ENCODE data around the gene UBE2S. TPM values are rescaled to one million over a fixed set of nuclear protein-coding genes. Genes with fewer than 3 reads are reported as not detected.
"Not testable (repeated sequence)": the region's sequence is repeated elsewhere in the genome, so short reads cannot be mapped to it uniquely, and the experiment has no call there.

Gene UBE2S
- total RNA-seq, 4 donors from 2014 or later = 6.2 to 14.6 (median 9.2) TPM

DNA sequence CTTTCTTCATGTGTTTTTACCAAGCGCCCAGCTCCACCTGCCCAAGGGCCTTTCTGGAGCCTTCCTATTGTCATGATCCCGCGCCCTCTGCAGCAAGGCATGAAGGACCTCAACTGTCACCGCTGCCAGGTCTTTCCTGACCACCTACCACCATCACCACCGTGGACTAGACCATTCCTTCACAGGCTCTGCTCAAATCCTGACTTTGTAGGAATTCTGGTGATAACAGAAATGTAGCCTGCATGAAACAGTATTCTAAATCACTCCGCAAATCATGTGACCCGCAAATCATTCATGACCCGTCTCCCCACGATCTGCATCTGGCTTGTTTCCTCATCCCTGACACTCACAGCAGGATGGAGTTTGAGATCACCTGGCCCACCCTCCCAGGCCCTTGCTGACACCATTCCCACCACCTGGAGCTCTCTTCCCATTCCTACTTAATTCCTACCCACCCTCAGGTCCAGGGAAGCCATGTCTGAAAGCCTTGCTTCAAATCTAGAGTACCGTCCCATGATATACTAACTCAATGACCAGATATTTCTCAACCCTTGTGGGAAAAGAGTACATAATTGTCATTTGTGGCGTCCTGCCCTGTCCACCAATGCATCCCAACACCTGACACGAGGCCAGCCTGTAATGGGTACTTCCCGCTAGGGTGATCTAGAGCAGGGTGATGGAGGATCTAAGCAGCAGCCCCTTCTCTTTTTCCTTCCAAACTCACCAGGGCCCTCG is 1.3 kb downstream of the UBE2S start:
- TF ChIP-seq, protein P1, sequence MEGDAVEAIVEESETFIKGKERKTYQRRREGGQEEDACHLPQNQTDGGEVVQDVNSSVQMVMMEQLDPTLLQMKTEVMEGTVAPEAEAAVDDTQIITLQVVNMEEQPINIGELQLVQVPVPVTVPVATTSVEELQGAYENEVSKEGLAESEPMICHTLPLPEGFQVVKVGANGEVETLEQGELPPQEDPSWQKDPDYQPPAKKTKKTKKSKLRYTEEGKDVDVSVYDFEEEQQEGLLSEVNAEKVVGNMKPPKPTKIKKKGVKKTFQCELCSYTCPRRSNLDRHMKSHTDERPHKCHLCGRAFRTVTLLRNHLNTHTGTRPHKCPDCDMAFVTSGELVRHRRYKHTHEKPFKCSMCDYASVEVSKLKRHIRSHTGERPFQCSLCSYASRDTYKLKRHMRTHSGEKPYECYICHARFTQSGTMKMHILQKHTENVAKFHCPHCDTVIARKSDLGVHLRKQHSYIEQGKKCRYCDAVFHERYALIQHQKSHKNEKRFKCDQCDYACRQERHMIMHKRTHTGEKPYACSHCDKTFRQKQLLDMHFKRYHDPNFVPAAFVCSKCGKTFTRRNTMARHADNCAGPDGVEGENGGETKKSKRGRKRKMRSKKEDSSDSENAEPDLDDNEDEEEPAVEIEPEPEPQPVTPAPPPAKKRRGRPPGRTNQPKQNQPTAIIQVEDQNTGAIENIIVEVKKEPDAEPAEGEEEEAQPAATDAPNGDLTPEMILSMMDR (IDR thresholded peaks at IDR 0.05) = no peak
- no peak for DNase-seq (ENCODE audit: low spot score in 2 of 2)
- 80 to 83% methylated on average over 14 of the region's 14 CpGs for WGBS, 2 donors
- intact Hi-C loops (cut with DNase I; ENCODE audit: low total_unique reads) = loop anchor here (5.0 kb wide), 1 partner anchor 236 kb away; the partner anchor contains the start of genes ZNF580 and ZNF581
- no peak overlapping the region for H3K4me3 ChIP-seq (ENCODE audit: low read depth, poor library complexity, severe bottlenecking)

DNA sequence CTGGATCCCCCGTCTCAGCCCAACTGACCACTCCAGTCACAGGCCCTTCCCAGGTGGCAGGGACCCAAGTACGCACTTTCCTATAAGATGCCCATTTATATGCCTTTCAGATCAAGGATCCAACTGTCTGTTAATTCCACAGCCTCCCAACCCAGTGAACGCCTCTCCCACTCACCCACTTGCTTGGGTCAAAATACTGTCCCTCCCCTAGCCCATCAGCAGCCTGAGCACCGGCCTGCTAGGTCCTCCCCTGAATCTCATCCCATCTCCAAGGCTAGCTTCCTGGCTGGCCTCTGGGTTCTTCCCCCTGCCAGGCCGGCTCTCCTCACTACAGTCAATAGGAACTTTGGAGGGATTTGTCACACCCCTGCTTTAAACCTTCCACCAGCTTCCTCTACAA is 1.9 kb downstream of the UBE2S start:
- DNase-seq (ENCODE audit: low spot score in 2 of 2) = no peak
- TF ChIP-seq, protein P1 (IDR thresholded peaks at IDR 0.05) = no peak
- no peak for TF ChIP-seq POLR2A (IDR thresholded peaks at IDR 0.05)
- no peak overlapping the region for H3K4me3 ChIP-seq (ENCODE audit: low read depth, poor library complexity, severe bottlenecking)
- WGBS, 2 donors = 82 to 86% methylated on average over 5 of the region's 5 CpGs
- intact Hi-C loops (cut with DNase I; ENCODE audit: low total_unique reads) = loop anchor here (5.0 kb wide), 1 partner anchor 237 kb away; the partner anchor contains the start of genes ZNF580 and ZNF581

DNA sequence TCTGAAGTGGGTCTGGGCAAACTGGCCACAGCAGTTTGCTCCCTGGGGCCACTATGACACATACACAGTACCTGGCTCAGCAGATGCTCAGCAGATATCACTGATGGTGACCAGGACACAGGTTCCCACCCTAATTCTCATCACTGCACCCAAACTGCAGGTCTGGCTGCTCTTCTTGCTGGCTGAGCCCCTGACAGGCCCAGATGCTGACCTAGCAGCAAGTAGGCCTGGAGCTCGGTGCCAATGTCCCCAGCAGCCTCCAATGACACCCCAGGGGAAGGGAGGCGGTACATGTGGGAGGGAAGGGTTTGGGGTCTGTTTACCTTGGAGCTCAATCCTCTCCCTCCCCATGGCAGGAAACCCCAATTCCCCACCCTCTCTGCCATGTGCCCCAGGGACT is 5.1 kb downstream of the UBE2S start:
- H3K4me3 ChIP-seq (ENCODE audit: low read depth, poor library complexity, severe bottlenecking) = no peak overlapping the region
- DNase-seq (ENCODE audit: low spot score in 2 of 2) = no peak
- intact Hi-C loops (cut with DNase I; ENCODE audit: low total_unique reads) = no loop called here
- 63 to 77% methylated on average over 2 of the region's 2 CpGs for WGBS, 2 donors
- TF ChIP-seq POLR2A (IDR thresholded peaks at IDR 0.05) = no peak
- TF ChIP-seq, protein P1 (IDR thresholded peaks at IDR 0.05) = no peak

DNA sequence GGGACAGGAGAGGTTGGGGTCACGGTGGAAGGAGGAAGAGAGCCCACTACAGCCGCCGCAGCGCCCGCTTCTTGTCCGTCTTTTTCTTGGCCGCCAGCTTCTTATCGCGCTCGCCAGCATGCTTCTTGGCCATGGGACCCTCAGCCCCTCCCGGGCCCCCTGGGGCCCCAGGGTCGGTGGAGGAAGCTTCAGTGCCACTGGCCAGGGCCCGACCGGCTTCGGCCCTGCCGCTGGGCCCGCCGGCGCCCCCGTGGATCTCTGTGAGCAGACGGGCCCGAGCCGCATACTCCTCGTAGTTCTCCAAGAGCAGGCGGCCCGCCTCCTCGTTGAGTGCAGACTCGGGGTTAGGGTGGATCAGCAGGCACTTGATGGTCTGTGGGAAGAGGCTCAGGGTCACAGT is 6.2 kb downstream of the UBE2S start:
- DNase-seq (ENCODE audit: low spot score in 2 of 2); intact Hi-C loops (cut with DNase I; ENCODE audit: low total_unique reads); H3K4me3 ChIP-seq (ENCODE audit: low read depth, poor library complexity, severe bottlenecking): not testable (repeated sequence)
- WGBS, 2 donors = 94% methylated on average over 9 to 26 of the region's 28 CpGs

DNA sequence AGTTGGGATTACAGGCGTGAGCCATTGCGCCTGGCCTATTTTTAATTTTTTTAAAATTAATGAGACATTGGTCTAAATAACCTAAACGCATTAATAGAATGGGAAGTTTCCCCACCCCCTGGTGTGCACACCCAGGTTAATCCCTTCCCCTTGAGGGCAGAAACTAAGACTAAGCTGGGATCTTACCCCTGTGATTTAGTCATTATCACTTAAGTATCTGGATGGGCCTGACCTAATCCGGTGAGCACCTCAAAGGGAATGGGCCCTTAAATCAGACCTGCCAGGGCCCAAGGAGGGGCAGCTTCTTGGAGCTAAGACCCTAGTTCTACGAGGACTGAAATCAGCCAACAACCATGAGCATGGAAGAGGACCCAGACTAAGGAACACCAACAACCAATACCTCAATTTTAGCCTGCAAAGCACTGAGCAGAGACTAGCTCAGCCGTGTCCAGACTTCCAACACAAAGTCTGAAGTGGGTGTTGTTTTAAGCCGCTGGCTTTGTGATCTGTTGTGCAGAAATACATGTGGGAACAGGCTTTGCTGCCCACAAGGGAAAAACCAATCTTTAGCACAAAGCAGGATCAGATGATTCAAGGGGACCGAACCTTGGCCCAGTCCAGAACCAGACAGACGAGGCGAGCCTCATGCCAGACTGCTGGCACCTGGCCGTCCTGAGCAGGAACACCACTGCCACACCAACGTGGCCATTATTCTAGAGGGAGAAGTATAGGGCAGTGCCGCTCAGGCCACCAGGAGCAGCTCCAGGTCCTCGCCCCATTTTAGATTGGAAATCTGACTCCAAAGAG is 7.1 kb downstream of the UBE2S start:
- 59 to 69% methylated on average over 14 of the region's 14 CpGs for WGBS, 2 donors
- TF ChIP-seq, protein P1 (IDR thresholded peaks at IDR 0.05) = no peak
- TF ChIP-seq POLR2A (IDR thresholded peaks at IDR 0.05) = no peak
- intact Hi-C loops (cut with DNase I; ENCODE audit: low total_unique reads) = no loop called here
- H3K4me3 ChIP-seq (ENCODE audit: low read depth, poor library complexity, severe bottlenecking) = no peak overlapping the region
- DNase-seq (ENCODE audit: low spot score in 2 of 2) = no peak

DNA sequence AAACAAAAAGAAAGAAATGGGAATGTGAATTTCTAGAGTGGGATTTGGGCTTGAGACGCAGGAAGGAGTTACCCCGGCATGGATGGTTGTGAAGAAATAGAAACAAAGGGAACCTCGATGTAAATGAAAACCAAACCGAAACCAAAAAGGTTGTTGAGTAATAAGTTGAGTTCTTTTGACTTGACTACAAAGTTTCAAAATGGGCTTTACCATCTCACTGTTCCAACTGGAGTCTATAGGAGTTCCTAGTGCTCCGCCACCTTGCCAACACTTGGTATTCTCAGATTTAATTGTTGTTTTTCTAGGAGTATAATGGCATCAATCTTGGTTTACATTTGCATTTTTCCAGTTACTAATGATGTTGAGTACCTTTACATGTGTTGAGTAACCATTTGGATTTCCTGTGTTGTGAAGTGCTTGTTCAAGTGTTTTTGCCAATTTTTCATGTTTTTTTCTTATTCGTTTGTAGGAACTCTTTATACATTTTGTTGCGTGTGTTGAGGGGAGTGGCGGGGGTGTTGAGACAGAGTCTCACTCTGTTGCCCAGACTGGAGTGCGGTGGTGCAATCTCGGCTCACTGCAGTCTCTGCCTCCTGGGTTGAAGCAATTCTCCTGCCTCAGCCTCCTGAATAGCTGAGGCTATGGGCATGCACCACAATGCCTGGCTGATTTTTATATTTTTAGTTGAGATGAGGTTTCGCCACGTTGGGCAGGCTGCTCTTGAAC is 9.2 kb downstream of the UBE2S start:
- TF ChIP-seq, protein P1 (IDR thresholded peaks at IDR 0.05) = no peak
- no peak for TF ChIP-seq POLR2A (IDR thresholded peaks at IDR 0.05)
- intact Hi-C loops (cut with DNase I; ENCODE audit: low total_unique reads) = no loop called here
- DNase-seq (ENCODE audit: low spot score in 2 of 2) = no peak
- H3K4me3 ChIP-seq (ENCODE audit: low read depth, poor library complexity, severe bottlenecking) = no peak overlapping the region
- WGBS, 2 donors = 82 to 89% methylated on average over 12 of the region's 12 CpGs

Measured in lower leg skin (tissue), 4 donors.